GM12878 (cell line): Measurements from ENCODE around the gene KLHL3. TPM values are rescaled to one million over a fixed set of nuclear protein-coding genes. Genes with fewer than 3 reads are reported as not detected.

ENCODE experiments used
- BHLHE40 ChIP-seq, 2 experiments: fragments of 450-650 bp in 1 of 2; IDR thresholded peaks; 2 replicates each; pipeline ENCODE4 v1.6.1; 2011 to 2017; ENCODE audit warnings: low read depth in 2 of 2, borderline replicate concordance in 1 of 2, improper control_type of control experiment in 1 of 2, low read length in 1 of 2, mild to moderate bottlenecking in 1 of 2
- BMI1 ChIP-seq: fragments of 450-650 bp; IDR thresholded peaks from 2 replicates; pipeline ENCODE4 v1.6.1; 2016; ENCODE audit warnings: mild to moderate bottlenecking, moderate library complexity, borderline replicate concordance
- CUX1 ChIP-seq: IDR thresholded peaks from 2 replicates; pipeline ENCODE4 v1.6.1; 2012; ENCODE audit warnings: improper control_type of control experiment, low read depth, low read length; ENCODE audit not compliant: insufficient replicate concordance
- ELK1 ChIP-seq: IDR thresholded peaks from 2 replicates; pipeline ENCODE4 v1.6.1; 2012; ENCODE audit warnings: low read depth, low read length, improper control_type of control experiment
- EZH2 ChIP-seq: IDR thresholded peaks from 2 replicates; pipeline ENCODE4 v1.6.1; 2012; ENCODE audit warnings: low read depth, mild to moderate bottlenecking, control low read depth, inconsistent platforms, low read length, borderline replicate concordance; ENCODE audit not compliant: control insufficient read depth
- IRF3 ChIP-seq: fragments of 450-650 bp; IDR thresholded peaks from 2 replicates; pipeline ENCODE4 v1.6.1; 2014; ENCODE audit warnings: mild to moderate bottlenecking
- KLF5 ChIP-seq: fragments of 450-650 bp; IDR thresholded peaks from 2 replicates; pipeline ENCODE4 v1.6.1; 2014; ENCODE audit warnings: mild to moderate bottlenecking; ENCODE audit not compliant: partially characterized antibody
- MEF2B ChIP-seq: fragments of 450-650 bp; IDR thresholded peaks from 2 replicates; pipeline ENCODE4 v1.6.1; 2018; ENCODE audit warnings: mild to moderate bottlenecking, moderate library complexity; ENCODE audit not compliant: partially characterized antibody, poor library complexity, severe bottlenecking
- MTA3 ChIP-seq: IDR thresholded peaks from 2 replicates; pipeline ENCODE4 v1.6.1; 2012; ENCODE audit warnings: low read length, inconsistent platforms, borderline replicate concordance
- MYC ChIP-seq: IDR thresholded peaks from 2 replicates; pipeline ENCODE4 v1.6.1; 2011; ENCODE audit warnings: mild to moderate bottlenecking, low read length, moderate library complexity, inconsistent platforms; ENCODE audit not compliant: insufficient read depth, insufficient replicate concordance, insufficient read length, severe bottlenecking
- NRF1 ChIP-seq: conservative IDR thresholded peaks from 2 replicates; pipeline ENCODE4 v1.6.1; 2011; ENCODE audit warnings: mild to moderate bottlenecking, low read depth, low read length, improper control_type of control experiment
- PAX8 ChIP-seq: fragments of 450-650 bp; IDR thresholded peaks from 2 replicates; pipeline ENCODE4 v1.6.1; 2017; ENCODE audit warnings: mild to moderate bottlenecking, moderate library complexity
- POU2F2 ChIP-seq: IDR thresholded peaks from 3 replicates; pipeline ENCODE4 v1.6.1; 2011; ENCODE audit warnings: low read depth, mild to moderate bottlenecking, low read length, borderline replicate concordance
- SREBF2 ChIP-seq: IDR thresholded peaks from 2 replicates; pipeline ENCODE4 v1.6.1; 2012; ENCODE audit warnings: mild to moderate bottlenecking, low read length
- USF1 ChIP-seq: IDR thresholded peaks from 2 replicates; pipeline ENCODE4 v1.6.1; 2011; ENCODE audit warnings: borderline replicate concordance, low read depth, mild to moderate bottlenecking, moderate library complexity, mixed read lengths, low read length; ENCODE audit not compliant: insufficient read depth; ENCODE audit errors: extremely low read length
- polyA plus RNA-seq, 11 experiments: library from polyadenylated mRNA; depleted of rRNA in 4 of 11; unstranded in 6 of 11; stranded (reverse) in 5 of 11; fragments of >200 nt; fragmentation: Nextera tagmentation in 4 of 11; fragmentation: Illumina TruSeq in 1 of 11; extraction: Ambion mirVana in 4 of 11; extraction: Trizol in 1 of 11; gene quantifications; 1 replicate in 1 of 11; 2 replicates in 10 of 11; pipeline versions ENCODE4 v1.2.1 to v1.2.3, GENCODE V29; 2011 to 2016; ENCODE audit warnings: inconsistent platforms in 2 of 11, missing spikeins in 2 of 11, low read depth in 1 of 11
- total RNA-seq, 4 experiments: library from RNA; depleted of rRNA in 3 of 4; stranded (reverse); fragments of >200 nt in 3 of 4; fragmentation: Illumina TruSeq in 1 of 4; extraction: Trizol in 1 of 4; gene quantifications; 2 replicates each; pipeline versions ENCODE4 v1.2.1 to v1.2.3, GENCODE V29; 2013 to 2021

KLHL3 gene
- total and polyA plus RNA-seq, 10 of the 15 experiments (the other 5 are each of a cell fraction or from before 2014, with no cell fraction given), result 1.7 to 11.7 (median 5.6) TPM

GRCh38 chr5:137603891-137604290, 132.0 kb downstream of the KLHL3 start (continued):
- TF ChIP-seq MYC (no peak), MEF2B (no peak), MTA3 (no peak), PAX8 (no peak), BHLHE40 (IDR thresholded peaks at IDR 0.05; ENCODE audit: borderline replicate concordance in 1 of 2, low read depth in 2 of 2, low read length in 1 of 2) (no peak), ELK1 (no peak), IRF3 (no peak), CUX1 (no peak), SREBF2 (no peak), EZH2 (no peak), BMI1 (no peak), USF1 (no peak), KLF5 (no peak), POU2F2 (no peak), NRF1 (no peak)
